Right cardiac atrium (tissue), 5 donors: ENCODE data around the gene CMTM8. TPM values are rescaled to one million over a fixed set of nuclear protein-coding genes. Genes with fewer than 3 reads are reported as not detected.

ENCODE experiments used
- ATAC-seq, 2 donors: fragments of 200-7000 bp; cut with Tn5 transposase; one replicate each; pipeline versions ENCODE4 v1.8.0 to v1.9.1; 2020; ENCODE audit warnings: moderate library complexity in 2 of 2, mild to moderate bottlenecking in 1 of 2
- DNase-seq, 3 donors: peaks; one replicate each; pipeline ENCODE4 v3.0.0-alpha.2; 2020
- H3K27ac ChIP-seq: one replicate; pipeline ENCODE4 v1.5.1; 2013; ENCODE audit warnings: mild to moderate bottlenecking, low read length, control low read depth, moderate library complexity
- H3K27me3 ChIP-seq: one replicate; pipeline ENCODE4 v1.6.1; 2013; ENCODE audit not compliant: control insufficient read depth, insufficient read depth
- H3K4me1 ChIP-seq: one replicate; pipeline ENCODE4 v1.6.1; 2013; ENCODE audit warnings: low read length; ENCODE audit not compliant: control insufficient read depth, insufficient read depth
- H3K4me3 ChIP-seq: one replicate; pipeline ENCODE4 v1.5.1; 2013; ENCODE audit warnings: low read length, control low read depth
- H3K9me3 ChIP-seq: one replicate; pipeline ENCODE4 v1.6.1; 2013; ENCODE audit warnings: low read length; ENCODE audit not compliant: control insufficient read depth
- WGBS: extraction: QIAGEN DNeasy Blood & Tissue Kit; methylation state at CpG from one replicate; pipeline ENCODE4 v1.1.7; 2013; 5-methylcytosine and 5-hydroxymethylcytosine counted together
- intact Hi-C, 4 donors: fragments of 100-400 bp; cut with DNase I; formaldehyde crosslinking; loops; one replicate each; pipeline versions ENCODE4 v1.11.0 to v1.14.0; 2022 to 2023
- polyA plus RNA-seq: library from polyadenylated mRNA; stranded (reverse); fragments of 200-250 nt; gene quantifications from one replicate; pipeline ENCODE4 v1.2.3, GENCODE V29; 2013
- total RNA-seq, 4 donors: library from RNA; stranded (reverse); fragmentation: NEBNext Ultra II Directional; extraction: Animal tissue kit (Norgen Biotek cat#: 25700); gene quantifications; one replicate each; pipeline ENCODE4 v1.2.1, GENCODE V29; 2021
- donor health status: healthy with polysubstance abuse.
- donor health status: DM: no; HTN: yes; CAD: no.
- donor health status: DM: no; HTN: no; CAD: no.
- donor health status: DM: no; HTN: yes; CAD: no; lungs with severe emphysema.
- donor health status: DM: yes; HTN: yes; CAD: no.

The CMTM8 gene
- total and polyA plus RNA-seq, 5 donors, result 4.6 to 7.1 (median 5.5) TPM

DNA sequence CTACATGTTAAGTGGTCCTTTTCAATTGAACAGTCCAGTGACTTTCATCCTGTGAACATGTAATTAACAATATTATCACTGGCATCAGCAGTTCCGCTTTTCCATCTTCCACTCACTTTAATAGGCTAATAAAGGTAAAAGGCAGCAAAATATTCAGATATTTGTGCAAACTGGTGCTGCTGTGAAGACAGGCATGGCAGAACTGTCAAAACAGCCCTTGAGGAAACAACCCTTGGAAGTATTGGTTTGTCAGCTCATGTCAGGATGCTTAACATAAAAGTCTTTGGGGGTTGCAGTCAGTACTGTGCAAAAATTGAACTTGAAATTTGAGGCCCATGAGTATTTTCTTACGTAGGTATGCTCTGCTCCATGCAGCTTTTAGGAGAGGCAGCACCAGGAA is 81.1 kb downstream of the CMTM8 start:
- 98% methylated on average over 2 of the region's 2 CpGs for WGBS
- no peak overlapping the region for H3K4me3 ChIP-seq
- DNase-seq, result no peak
- no peaks in the 10 kb centered on the region for H3K27me3 ChIP-seq
- H3K27ac ChIP-seq, result no peak overlapping the region
- intact Hi-C loops, result no loop called here
- no peaks in the 10 kb centered on the region for H3K4me1 ChIP-seq
- no peak for ATAC-seq
- no peaks in the 10 kb centered on the region for H3K9me3 ChIP-seq

DNA sequence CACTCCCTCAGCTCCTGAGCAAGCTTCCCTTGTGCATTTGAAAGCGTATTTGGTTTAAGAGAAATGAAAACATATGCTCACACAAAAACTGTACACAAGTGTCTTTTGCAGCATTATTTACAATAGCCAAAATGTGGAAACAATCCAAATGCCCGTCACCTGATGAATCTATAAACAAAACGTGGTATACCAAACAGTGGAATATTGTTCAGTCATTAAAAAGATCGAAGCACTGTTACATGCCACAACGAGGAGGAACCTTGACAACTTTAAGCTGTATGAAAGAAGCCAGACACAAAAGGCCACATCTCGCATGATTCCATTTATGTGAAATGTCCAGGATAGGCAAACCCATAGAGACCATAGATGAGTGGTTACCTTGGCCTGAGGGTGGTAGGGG is 81.6 kb downstream of the CMTM8 start:
- intact Hi-C loops, result no loop called here
- no peaks in the 10 kb centered on the region for H3K27me3 ChIP-seq
- no peak for ATAC-seq
- no peak overlapping the region for H3K27ac ChIP-seq
- no peak overlapping the region for H3K4me3 ChIP-seq
- WGBS, result 94% methylated on average over 6 of the region's 6 CpGs
- no peak for DNase-seq
- no peaks in the 10 kb centered on the region for H3K4me1 ChIP-seq
- H3K9me3 ChIP-seq, result no peaks in the 10 kb centered on the region

DNA sequence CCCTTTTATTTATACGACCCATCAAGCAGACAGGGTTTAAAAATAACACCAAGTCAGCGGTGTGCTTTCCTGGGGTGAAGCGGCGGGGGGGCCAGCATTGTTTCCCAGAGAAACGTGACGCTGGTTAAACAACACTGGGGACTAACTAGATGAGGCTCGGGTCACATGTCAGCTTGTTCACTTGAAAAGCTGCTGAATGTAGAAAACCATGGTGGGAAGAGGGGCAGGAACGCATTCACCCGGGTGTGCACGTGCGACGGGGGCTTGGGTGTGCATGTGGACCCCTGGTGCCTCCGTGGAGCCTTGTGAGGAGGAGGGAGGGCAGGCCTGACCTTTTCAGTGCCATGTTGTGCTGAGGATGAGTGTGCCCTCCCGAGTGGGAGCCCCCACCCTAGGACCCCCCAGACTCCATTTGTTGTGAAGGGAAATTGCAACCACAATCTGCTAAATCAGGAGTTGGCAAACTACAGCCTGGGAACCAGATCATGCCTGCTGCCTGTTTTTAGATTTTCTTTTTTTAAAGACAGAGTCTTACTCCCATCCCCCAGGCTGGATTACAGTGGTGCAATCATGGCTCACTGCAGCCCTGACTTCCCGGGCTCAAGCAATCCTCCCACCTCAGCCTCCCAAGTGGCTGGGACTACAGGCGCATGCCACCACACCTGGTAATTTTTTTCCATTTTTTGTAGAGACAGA is 82.8 kb downstream of the CMTM8 start:
- Histone ChIP-seq H3K9me3 (no peaks in the 10 kb centered on the region), H3K27me3 (no peaks in the 10 kb centered on the region), H3K4me3 (no peak overlapping the region), H3K27ac (no peak overlapping the region), H3K4me1 (peaks cover 2% of the 10 kb centered on the region)
- 38% methylated on average over 16 of the region's 16 CpGs for WGBS
- DNase-seq, result peak in 2 of 3 donors; percentile 19 to 55
- peak; percentile 62 to 79 for ATAC-seq
- intact Hi-C loops, result no loop called here

DNA sequence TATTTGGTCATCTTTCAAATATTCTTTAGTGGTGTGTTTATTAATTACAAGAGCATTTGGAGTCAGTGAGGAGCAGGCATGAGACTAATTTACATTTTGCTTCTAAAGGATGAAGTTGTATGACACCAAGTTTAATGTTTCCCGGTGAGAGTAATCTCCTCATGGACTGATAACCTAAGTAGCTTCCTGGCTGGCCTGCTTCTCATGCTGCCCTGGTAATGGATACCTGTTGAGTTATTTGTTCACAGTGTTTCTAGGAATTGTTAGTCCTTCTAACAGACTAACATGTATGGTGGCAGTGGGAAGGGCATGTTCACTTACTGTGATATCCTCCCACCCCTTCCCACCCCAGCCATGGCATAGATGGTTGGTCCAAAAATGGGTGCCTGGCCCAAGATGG is 83.8 kb downstream of the CMTM8 start:
- Histone ChIP-seq H3K9me3 (no peaks in the 10 kb centered on the region), H3K4me1 (peaks cover 3% of the 10 kb centered on the region), H3K27me3 (no peaks in the 10 kb centered on the region), H3K27ac (no peak overlapping the region), H3K4me3 (no peak overlapping the region)
- no peak for DNase-seq
- 60% methylated on average over 1 of the region's 1 CpG for WGBS
- ATAC-seq, result no peak
- intact Hi-C loops, result no loop called here

DNA sequence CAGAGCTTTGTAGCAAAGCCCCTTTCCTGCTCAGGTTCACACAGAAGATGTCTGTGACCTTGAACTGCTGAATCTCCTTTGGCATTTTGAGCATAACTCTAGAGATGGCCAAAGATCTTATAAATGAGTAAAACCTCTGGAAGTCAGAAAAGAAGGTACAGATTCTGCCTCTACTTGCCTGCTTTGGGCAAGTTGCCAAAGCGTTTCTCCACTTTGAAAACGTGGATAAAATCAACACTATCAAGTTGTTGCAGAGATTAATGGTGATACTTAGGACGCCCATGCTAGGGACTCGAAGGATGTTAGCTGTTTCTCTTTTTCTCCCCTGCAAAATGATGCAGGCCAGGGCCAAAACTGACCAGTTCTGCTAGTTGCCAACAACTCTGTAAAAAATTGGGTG is 85.1 kb downstream of the CMTM8 start:
- no peak for ATAC-seq

DNA sequence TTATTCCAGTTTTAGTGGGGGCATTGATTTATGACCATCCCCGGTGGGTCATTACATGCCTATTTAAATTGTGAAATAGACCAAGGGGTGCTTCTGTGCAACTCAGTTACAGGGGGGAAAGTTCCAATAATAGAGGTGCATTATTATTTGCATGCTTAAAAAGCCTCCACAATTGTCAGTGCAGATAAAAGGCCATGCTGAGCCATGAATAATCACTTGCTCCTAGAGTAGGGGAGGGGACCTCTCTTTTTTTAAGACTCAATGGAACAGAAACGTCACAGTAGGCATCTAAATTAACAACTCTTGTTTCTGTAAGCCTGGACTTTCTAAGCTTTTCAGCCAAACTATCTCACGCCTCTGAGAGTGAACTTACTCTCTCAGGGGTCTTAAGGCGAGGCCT is 86.7 kb downstream of the CMTM8 start:
- no peak for DNase-seq
- intact Hi-C loops, result no loop called here
- H3K27me3 ChIP-seq, result no peaks in the 10 kb centered on the region
- H3K27ac ChIP-seq, result no peak overlapping the region
- H3K4me3 ChIP-seq, result no peak overlapping the region
- H3K9me3 ChIP-seq, result no peaks in the 10 kb centered on the region
- peaks cover 3% of the 10 kb centered on the region for H3K4me1 ChIP-seq
- 89% methylated on average over 4 of the region's 4 CpGs for WGBS
- no peak for ATAC-seq

More for the DNA sequence above, 85.1 kb downstream of the CMTM8 start:
- WGBS, result 65% methylated on average over 4 of the region's 4 CpGs
- no peaks in the 10 kb centered on the region for H3K27me3 ChIP-seq
- H3K27ac ChIP-seq, result no peak overlapping the region
- DNase-seq, result no peak
- no peaks in the 10 kb centered on the region for H3K9me3 ChIP-seq
- no peak overlapping the region for H3K4me3 ChIP-seq
- peaks cover 3% of the 10 kb centered on the region for H3K4me1 ChIP-seq
- intact Hi-C loops, result no loop called here

DNA sequence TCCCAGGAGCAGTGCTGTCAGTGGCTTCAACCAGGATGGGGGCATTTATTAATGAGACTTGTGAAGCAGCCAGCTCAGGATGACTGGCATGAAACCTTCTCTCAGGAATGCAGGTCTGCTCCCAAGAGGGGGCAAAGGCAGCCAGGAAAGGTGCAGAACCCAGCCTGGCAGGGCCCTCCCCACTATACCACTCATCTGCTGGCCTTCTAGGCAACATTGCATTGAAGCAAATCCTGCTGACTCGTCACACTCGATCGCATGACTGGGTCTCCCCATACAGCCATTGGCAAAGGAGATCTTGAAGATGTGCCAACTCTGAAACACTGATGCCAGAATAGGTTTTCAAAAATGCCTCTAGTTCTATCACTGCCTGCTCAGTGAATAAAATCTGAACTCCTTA is 87.4 kb downstream of the CMTM8 start:
- no peaks in the 10 kb centered on the region for H3K9me3 ChIP-seq
- H3K27ac ChIP-seq, result no peak overlapping the region
- DNase-seq (no peak), ATAC-seq (no peak)
- intact Hi-C loops, result no loop called here
- H3K27me3 ChIP-seq, result no peaks in the 10 kb centered on the region
- H3K4me1 ChIP-seq, result peaks cover 3% of the 10 kb centered on the region
- 70% methylated on average over 3 of the region's 3 CpGs for WGBS
- H3K4me3 ChIP-seq, result no peak overlapping the region

DNA sequence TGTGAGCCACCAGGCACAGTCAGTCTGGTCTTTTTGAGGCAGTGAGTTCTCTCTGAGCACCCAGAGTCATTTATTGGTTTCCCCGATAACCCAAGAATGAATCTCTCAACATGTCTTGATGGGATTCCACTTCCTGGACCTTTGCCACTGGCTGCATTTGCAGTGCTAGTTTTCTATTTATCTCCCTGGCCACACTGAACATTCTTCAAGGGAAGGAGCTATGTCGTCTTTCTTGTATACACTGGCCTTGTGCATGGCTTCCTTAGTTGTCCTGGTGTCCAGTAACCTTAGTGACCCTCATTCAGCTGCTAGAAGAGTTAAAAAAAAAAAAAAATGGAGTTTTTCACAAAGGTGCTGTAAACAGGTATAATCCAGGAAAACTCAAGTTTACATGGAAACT is 88.3 kb downstream of the CMTM8 start:
- DNase-seq (no peak), ATAC-seq (no peak)
- H3K27ac ChIP-seq, result no peak overlapping the region
- no peaks in the 10 kb centered on the region for H3K9me3 ChIP-seq
- peaks cover 3% of the 10 kb centered on the region for H3K4me1 ChIP-seq
- WGBS, result 58% methylated on average over 2 of the region's 2 CpGs
- no peaks in the 10 kb centered on the region for H3K27me3 ChIP-seq
- no peak overlapping the region for H3K4me3 ChIP-seq
- intact Hi-C loops, result no loop called here

DNA sequence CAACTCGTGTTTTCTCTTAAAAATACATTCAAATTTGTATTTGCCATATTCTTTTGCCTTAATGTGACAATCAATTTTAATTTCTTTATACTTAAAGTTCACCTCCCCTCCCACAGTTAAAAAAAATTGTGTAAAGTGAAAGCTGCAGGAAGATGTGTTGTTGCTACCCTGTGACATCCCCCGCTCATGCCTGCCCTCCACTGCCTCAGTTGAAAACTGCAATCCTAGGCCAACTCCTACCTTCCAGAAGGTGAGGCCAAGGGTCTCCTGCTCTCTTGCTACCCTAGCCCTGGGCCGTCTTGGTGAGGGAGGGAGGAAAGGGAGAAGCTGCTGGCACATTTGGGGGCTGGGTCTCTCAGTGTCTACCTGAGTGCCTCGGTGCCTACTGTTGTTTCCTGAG is 96.2 kb downstream of the CMTM8 start:
- 85% methylated on average over 4 of the region's 4 CpGs for WGBS
- H3K27me3 ChIP-seq, result no peaks in the 10 kb centered on the region
- intact Hi-C loops, result loop anchor here in 1 of 4 donors (5.0 kb wide), 2 partner anchors 37 to 157 kb away; no protein-coding TSS in a partner anchor
- DNase-seq (no peak), ATAC-seq (no peak)
- H3K9me3 ChIP-seq, result no peaks in the 10 kb centered on the region
- H3K27ac ChIP-seq, result no peak overlapping the region
- H3K4me1 ChIP-seq, result peaks cover 3% of the 10 kb centered on the region
- H3K4me3 ChIP-seq, result no peak overlapping the region

DNA sequence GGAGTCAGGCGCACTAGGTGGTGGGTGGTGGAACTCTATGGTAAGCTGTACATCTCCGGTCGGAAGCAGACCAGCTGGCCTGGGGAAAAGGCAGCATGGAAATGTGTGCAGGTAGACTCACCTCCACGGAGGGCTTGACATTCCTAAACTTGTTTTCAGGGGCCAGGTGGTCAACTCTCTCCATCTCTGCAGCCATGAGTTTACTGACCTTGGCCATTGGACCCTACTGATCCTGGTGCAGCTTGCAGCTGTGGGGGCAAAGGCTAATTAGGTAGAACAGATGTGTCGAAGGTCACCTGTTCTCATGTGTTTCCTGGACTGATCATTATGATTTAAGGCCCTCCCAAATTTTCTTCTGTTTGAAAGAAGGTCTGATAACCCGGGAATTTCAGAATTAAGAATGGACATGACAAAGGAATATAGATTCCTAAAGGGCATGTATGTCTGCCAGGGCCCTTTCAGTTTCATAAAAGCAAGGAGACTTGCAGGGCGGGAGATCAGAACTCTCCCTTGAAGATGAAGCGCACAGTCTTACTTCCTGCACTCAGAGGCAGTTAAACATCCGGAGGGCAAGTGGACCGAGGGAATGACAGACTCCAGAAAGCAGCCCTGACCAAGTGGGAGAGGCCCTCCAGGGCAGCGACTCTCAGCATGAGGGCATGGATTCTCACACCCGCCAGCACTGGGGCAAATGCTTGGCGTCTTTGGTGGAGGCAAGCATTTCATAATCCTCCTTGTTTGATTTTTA is 97.1 kb downstream of the CMTM8 start:
- intact Hi-C loops, result loop anchor here in 1 of 4 donors (5.0 kb wide), 2 partner anchors 38 to 158 kb away; no protein-coding TSS in a partner anchor
- no peaks in the 10 kb centered on the region for H3K27me3 ChIP-seq
- WGBS, result 84% methylated on average over 13 of the region's 13 CpGs
- no peak for ATAC-seq
- no peak overlapping the region for H3K27ac ChIP-seq
- H3K4me1 ChIP-seq, result peaks cover 3% of the 10 kb centered on the region
- no peaks in the 10 kb centered on the region for H3K9me3 ChIP-seq
- no peak for DNase-seq
- H3K4me3 ChIP-seq, result no peak overlapping the region

DNA sequence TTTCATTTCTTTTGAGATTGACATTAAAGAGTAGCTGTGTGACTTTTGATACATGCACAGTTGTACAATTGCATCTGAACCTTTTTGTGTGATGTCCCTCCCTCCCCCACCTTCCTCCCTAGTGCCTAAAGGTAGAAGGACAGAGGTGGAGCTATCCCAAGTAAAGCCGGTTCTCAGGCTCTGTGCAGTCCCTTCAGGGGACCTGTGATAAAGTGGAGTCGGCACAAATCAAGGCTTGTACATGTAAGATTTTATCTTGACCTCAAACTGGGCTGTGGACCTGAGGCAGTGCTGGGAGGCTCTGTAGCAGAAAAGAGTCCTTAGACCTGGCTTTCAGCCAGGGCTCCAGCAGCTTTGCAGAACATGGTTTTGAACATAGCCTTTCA is 97.6 kb downstream of the CMTM8 start:
- no peak overlapping the region for H3K4me3 ChIP-seq
- intact Hi-C loops, result loop anchor here in 1 of 4 donors (5.0 kb wide), 2 partner anchors 39 to 159 kb away; no protein-coding TSS in a partner anchor
- no peaks in the 10 kb centered on the region for H3K9me3 ChIP-seq
- 31% methylated on average over 2 of the region's 2 CpGs for WGBS
- peaks cover 3% of the 10 kb centered on the region for H3K4me1 ChIP-seq
- H3K27ac ChIP-seq, result no peak overlapping the region
- DNase-seq, result no peak
- no peak for ATAC-seq
- no peaks in the 10 kb centered on the region for H3K27me3 ChIP-seq
